Osteoblast (primary cell): Measurements from ENCODE around the gene RIMS1. TPM values are rescaled to one million over a fixed set of nuclear protein-coding genes. Genes with fewer than 3 reads are reported as not detected.
A peak's percentile ranks its signal among the peaks of the same experiment; 100 is the strongest.

Experiments
- DNase-seq: peaks from one replicate; pipeline ENCODE4 v3.0.0; 2011; ENCODE audit warnings: low spot score, mixed read lengths; ENCODE audit not compliant: insufficient read length; ENCODE audit errors: missing footprints
- H2AFZ ChIP-seq: 2 replicates; pipeline ENCODE4 v1.6.0; 2011; ENCODE audit warnings: mild to moderate bottlenecking, low read length
- H3K27ac ChIP-seq: 2 replicates; pipeline ENCODE4 v1.5.1; 2011; ENCODE audit warnings: mild to moderate bottlenecking, low read depth, low read length, moderate library complexity
- H3K27me3 ChIP-seq: 2 replicates; pipeline ENCODE4 v1.6.0; 2012; ENCODE audit warnings: mild to moderate bottlenecking, control low read depth, inconsistent platforms, low read length, moderate library complexity; ENCODE audit not compliant: insufficient read depth
- H3K36me3 ChIP-seq: 2 replicates; pipeline ENCODE4 v1.5.1; 2011; ENCODE audit warnings: mild to moderate bottlenecking, low read length, control low read depth, moderate library complexity; ENCODE audit not compliant: insufficient read depth
- H3K4me1 ChIP-seq: 2 replicates; pipeline ENCODE4 v1.5.1; 2011; ENCODE audit warnings: mild to moderate bottlenecking, low read length, control low read depth, moderate library complexity; ENCODE audit not compliant: insufficient read depth
- H3K4me2 ChIP-seq: 2 replicates; pipeline ENCODE4 v1.6.0; 2011; ENCODE audit warnings: mild to moderate bottlenecking, low read length; ENCODE audit not compliant: insufficient read depth
- H3K4me3 ChIP-seq: fragments of 200-600 bp; sonication (generic); 3 replicates; pipeline ENCODE4 v1.5.1; 2012; ENCODE audit warnings: mild to moderate bottlenecking, low read length, inconsistent platforms; ENCODE audit not compliant: insufficient read depth
- H3K79me2 ChIP-seq: 2 replicates; pipeline ENCODE4 v1.6.0; 2012; ENCODE audit warnings: mild to moderate bottlenecking, low read length, control low read depth, inconsistent platforms; ENCODE audit not compliant: insufficient read depth
- H3K9me3 ChIP-seq: 2 replicates; pipeline ENCODE4 v1.5.1; 2011; ENCODE audit warnings: low read depth, low read length, control low read depth
- H4K20me1 ChIP-seq: 2 replicates; pipeline ENCODE4 v1.6.0; 2012; ENCODE audit warnings: mild to moderate bottlenecking, low read length, control low read depth; ENCODE audit not compliant: insufficient read depth
- total RNA-seq: library from RNA; depleted of rRNA; stranded (reverse); fragments of >200 nt; gene quantifications from 2 replicates; pipeline ENCODE4 v1.2.3, GENCODE V29; 2012
- TF ChIP-seq, protein P1 (sequence below): IDR thresholded peaks from 2 replicates; pipeline ENCODE4 v1.5.1; 2011; ENCODE audit warnings: mild to moderate bottlenecking, low read depth, low read length, moderate library complexity; ENCODE audit errors: extremely low read depth

The RIMS1 gene
- total RNA-seq, 1 donor = 13.4 TPM

DNA sequence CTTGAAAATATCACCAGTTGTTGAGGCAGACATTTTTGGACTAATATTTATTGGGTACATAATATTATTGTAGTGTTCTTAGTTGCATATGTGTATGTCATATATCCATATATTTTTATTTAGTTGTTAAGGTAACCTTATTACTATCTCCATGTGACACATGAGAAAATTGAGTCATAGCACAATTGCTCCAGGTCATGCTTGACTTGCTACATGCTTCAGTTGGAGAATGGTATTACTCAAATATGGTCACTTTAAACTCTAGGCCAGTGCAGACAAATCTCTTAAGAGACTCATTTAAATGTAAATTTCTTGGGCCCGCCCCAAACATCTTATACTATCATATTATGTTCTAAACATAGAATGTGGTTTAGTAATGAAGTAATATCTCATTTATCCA is 246.1 kb downstream of the RIMS1 start:
- Histone ChIP-seq H3K27me3 (no peaks in the 10 kb centered on the region), H4K20me1 (no peaks in the 10 kb centered on the region), H3K27ac (no peak overlapping the region), H3K4me3 (no peak overlapping the region), H3K9me3 (no peaks in the 10 kb centered on the region), H3K79me2 (no peaks in the 10 kb centered on the region), H3K36me3 (no peaks in the 10 kb centered on the region), H3K4me2 (no peak overlapping the region), H3K4me1 (no peaks in the 10 kb centered on the region), H2AFZ (no peak overlapping the region)
- no peak for DNase-seq
- TF ChIP-seq, protein P1, sequence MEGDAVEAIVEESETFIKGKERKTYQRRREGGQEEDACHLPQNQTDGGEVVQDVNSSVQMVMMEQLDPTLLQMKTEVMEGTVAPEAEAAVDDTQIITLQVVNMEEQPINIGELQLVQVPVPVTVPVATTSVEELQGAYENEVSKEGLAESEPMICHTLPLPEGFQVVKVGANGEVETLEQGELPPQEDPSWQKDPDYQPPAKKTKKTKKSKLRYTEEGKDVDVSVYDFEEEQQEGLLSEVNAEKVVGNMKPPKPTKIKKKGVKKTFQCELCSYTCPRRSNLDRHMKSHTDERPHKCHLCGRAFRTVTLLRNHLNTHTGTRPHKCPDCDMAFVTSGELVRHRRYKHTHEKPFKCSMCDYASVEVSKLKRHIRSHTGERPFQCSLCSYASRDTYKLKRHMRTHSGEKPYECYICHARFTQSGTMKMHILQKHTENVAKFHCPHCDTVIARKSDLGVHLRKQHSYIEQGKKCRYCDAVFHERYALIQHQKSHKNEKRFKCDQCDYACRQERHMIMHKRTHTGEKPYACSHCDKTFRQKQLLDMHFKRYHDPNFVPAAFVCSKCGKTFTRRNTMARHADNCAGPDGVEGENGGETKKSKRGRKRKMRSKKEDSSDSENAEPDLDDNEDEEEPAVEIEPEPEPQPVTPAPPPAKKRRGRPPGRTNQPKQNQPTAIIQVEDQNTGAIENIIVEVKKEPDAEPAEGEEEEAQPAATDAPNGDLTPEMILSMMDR = no peak

DNA sequence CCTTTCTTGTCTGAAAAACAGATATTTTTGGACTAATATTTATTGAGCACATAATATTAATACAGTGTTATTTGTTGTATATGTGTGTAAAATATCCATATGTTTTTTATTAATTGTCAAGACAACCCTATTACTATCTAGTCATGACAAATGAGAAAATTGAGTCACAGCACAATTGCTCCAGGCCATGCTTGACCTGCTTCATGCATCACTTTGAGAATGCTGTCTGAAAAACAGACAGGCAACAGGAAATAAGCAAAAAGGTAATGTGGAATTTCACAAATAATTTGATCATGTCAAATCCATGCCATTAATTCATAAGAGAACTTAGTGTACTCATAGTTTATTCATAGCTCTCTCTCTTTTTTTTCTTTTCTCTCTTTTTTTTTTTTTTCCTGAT is 246.5 kb downstream of the RIMS1 start:
- Histone ChIP-seq H3K9me3 (no peaks in the 10 kb centered on the region), H4K20me1 (no peaks in the 10 kb centered on the region), H3K79me2 (no peaks in the 10 kb centered on the region), H3K4me2 (no peak overlapping the region), H3K27ac (no peak overlapping the region), H3K4me1 (no peaks in the 10 kb centered on the region), H2AFZ (no peak overlapping the region), H3K36me3 (no peaks in the 10 kb centered on the region), H3K27me3 (no peaks in the 10 kb centered on the region), H3K4me3 (no peak overlapping the region)
- DNase-seq = no peak
- TF ChIP-seq, protein P1 = no peak

DNA sequence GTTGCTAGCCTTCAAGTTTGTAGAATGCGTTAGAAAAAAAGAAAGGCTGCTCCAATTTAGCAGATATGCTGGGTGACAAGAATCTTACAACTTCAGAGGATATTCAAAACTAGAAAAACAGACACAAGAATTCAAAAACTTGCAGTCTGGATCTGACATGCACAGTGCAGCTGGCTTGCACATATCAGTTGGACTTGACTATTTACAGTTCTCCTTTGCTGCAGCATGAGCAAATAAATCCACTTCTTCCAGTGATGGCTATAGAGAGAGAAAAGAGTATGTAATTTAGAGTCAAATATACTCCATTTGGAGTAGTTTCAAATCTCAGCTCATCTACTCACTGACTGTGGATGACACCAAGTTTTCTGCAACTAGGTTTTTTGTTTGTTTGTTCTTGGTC is 247.0 kb downstream of the RIMS1 start:
- H2AFZ ChIP-seq = no peak overlapping the region
- DNase-seq = no peak
- H3K27ac ChIP-seq = no peak overlapping the region
- TF ChIP-seq, protein P1 = no peak
- H3K4me3 ChIP-seq = no peak overlapping the region
- H4K20me1 ChIP-seq = no peaks in the 10 kb centered on the region
- H3K4me2 ChIP-seq = no peak overlapping the region
- no peaks in the 10 kb centered on the region for H3K79me2 ChIP-seq
- H3K9me3 ChIP-seq = no peaks in the 10 kb centered on the region
- H3K4me1 ChIP-seq = no peaks in the 10 kb centered on the region
- no peaks in the 10 kb centered on the region for H3K36me3 ChIP-seq
- no peaks in the 10 kb centered on the region for H3K27me3 ChIP-seq

DNA sequence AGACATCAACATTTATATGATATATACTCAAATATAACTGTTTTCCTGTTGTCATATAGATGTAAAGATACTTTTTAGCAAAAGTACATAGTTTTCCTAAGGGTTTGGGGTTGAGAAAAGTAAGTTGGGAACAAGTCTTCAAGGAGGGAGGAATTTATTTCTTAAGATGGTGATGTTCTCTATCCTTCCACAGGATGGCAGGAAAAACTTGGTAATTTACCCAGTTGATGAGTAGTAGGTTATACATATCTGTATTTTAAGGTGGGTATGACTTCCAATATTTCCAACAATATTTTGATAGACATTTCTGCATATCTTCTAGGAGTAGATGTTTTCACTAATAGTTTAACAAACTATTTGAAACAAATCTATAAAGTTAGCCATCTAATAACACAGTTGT is 254.4 kb downstream of the RIMS1 start:
- Histone ChIP-seq H3K4me1 (no peaks in the 10 kb centered on the region), H3K4me3 (no peak overlapping the region), H4K20me1 (no peaks in the 10 kb centered on the region), H2AFZ (no peak overlapping the region), H3K27ac (no peak overlapping the region), H3K79me2 (no peaks in the 10 kb centered on the region), H3K36me3 (no peaks in the 10 kb centered on the region), H3K27me3 (no peaks in the 10 kb centered on the region), H3K4me2 (no peak overlapping the region), H3K9me3 (no peaks in the 10 kb centered on the region)
- TF ChIP-seq, protein P1 = peak; percentile 24
- no peak for DNase-seq
